Cardiac septum (tissue), 1 donor: ENCODE results near the gene AGRN. TPM values are rescaled to one million over a fixed set of nuclear protein-coding genes. Genes with fewer than 3 reads are reported as not detected.
"Not testable (repeated sequence)": the region's sequence is repeated elsewhere in the genome, so short reads cannot be mapped to it uniquely, and the experiment has no call there.

Experiments
- DNase-seq: peaks from one replicate; pipeline ENCODE4 v3.0.0-alpha.2; 2020; ENCODE audit warnings: low spot score
- intact Hi-C: fragments of 100-400 bp; cut with DNase I; formaldehyde crosslinking; loops from one replicate; pipeline ENCODE4 v1.14.0; 2022
- total RNA-seq: library from RNA; stranded (reverse); fragmentation: NEBNext Ultra II Directional; extraction: Animal tissue kit (Norgen Biotek cat#: 25700); gene quantifications from one replicate; pipeline ENCODE4 v1.2.1, GENCODE V29; 2021
- donor health status: DM: no; HTN: no; CAD: no.

Gene AGRN
- total RNA-seq, 1 donor from 2014 or later: 27.0 TPM

GRCh38 chr1:1030867-1031658 is 11.1 kb downstream of the AGRN start:
- intact Hi-C loops, DNase-seq: not testable (repeated sequence)

DNA sequence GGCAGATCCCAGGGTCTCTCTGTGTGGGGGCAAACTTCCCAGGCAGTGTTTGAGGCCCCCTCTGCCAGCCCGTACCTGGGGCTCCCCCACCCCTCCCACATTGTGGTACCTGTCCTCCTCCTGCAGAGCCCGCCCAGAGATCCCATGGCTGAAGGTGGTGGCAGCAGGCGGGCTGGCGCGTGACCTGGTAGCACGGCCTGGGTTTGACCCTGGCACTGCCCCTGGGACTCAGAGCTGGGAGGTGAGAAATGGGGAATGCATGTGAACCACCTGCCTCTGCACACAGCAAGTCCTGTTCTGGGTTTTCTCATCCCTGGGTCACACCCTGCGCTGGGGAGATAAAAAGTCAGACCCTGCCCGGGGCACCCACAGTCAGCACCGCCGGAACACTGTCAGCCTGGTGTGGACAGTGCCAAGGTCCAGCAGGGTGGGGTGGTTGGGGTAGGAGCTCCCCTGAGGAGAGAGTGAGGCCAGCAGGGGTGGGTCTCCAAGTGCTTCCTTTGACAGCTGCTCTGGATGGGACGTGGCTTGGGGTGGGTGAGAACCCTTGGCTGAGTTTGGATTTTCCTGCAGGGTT is 11.8 kb downstream of the AGRN start:
- intact Hi-C loops: loop anchor here (2.0 kb wide), 1 partner anchor 31 kb away; no protein-coding TSS in a partner anchor
- DNase-seq: no peak

DNA sequence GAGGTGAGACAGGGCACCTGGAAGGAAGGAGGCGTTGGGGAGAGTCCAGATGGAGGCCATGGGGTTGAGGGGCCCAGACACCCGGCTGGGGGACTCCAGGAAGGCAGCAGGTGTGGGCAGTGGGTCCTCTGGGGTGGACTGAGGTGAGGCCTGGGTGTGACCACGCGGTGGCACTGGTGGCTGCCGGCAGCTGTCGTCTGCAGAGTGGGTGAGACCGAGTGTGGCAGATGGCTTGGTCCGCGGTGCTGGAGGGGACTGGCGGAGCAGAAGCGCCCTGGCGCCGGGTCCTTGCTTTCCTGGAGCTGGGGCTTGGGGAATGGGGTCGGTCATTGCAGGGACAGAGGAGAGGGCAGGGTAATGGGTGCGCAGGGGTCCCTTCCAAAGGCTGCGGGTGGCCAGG is 12.5 kb downstream of the AGRN start:
- intact Hi-C loops: loop anchor here (2.0 kb wide), 1 partner anchor 30 kb away; no protein-coding TSS in a partner anchor

GRCh38 chr1:1033009-1033587 is 13.2 kb downstream of the AGRN start:
- DNase-seq: no peak
- intact Hi-C loops: loop anchor here (2.0 kb wide), 1 partner anchor 30 kb away; no protein-coding TSS in a partner anchor

More for the DNA sequence above, 12.5 kb downstream of the AGRN start:
- DNase-seq: no peak

DNA sequence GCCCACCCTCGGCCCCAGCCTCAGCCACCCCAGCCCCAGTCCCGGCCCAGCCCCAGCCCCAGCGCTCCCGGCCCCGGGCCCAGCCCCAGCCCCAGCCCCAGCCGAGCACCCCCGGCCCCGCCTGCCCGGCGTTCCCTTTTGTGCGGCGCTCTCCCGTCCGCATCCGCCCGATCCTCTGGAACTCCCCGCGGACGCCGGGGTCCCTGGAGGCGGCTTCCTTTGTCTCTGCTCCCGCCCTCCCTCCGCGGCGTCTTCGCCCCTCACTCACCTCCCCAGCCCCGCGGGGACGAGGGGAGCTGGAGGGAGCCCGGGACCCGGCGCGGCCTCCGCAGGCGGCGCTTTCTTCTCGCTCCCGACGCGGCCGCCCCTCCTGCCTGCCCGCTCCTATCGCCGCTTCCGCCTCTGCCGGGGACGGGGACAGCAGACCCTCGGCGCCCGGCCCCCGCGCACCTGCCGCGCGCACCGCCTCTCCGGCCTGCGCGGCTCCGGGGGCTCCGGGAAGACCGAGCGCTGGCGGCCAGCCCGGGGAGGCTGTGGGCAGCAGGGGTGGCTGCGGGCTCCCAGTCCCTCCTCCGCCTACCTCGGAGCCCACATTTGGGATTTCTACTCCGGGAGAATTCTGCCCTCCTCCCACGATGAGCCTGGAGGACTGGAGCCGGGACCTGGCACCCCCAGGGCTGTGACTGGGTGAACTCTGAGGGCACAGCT is 14.0 kb downstream of the AGRN start:
- DNase-seq: no peak
- intact Hi-C loops: loop anchor here (2.0 kb wide), 1 partner anchor 29 kb away; no protein-coding TSS in a partner anchor

DNA sequence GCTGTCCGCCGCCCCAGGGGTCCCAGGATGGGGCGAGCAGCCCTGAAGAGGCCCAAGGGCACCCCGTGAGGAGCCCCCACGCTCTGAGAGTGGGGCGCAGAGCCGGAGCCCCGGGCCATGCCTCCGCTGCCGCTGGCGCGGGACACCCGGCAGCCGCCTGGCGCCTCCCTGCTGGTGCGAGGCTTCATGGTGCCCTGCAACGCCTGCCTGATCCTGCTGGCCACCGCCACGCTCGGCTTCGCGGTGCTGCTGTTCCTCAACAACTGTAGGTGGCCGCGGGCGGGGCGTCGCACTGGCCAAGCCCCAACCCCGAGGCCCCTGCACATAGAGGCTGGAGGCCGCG is 14.5 kb downstream of the AGRN start:
- intact Hi-C loops: no loop called here
- no peak for DNase-seq

DNA sequence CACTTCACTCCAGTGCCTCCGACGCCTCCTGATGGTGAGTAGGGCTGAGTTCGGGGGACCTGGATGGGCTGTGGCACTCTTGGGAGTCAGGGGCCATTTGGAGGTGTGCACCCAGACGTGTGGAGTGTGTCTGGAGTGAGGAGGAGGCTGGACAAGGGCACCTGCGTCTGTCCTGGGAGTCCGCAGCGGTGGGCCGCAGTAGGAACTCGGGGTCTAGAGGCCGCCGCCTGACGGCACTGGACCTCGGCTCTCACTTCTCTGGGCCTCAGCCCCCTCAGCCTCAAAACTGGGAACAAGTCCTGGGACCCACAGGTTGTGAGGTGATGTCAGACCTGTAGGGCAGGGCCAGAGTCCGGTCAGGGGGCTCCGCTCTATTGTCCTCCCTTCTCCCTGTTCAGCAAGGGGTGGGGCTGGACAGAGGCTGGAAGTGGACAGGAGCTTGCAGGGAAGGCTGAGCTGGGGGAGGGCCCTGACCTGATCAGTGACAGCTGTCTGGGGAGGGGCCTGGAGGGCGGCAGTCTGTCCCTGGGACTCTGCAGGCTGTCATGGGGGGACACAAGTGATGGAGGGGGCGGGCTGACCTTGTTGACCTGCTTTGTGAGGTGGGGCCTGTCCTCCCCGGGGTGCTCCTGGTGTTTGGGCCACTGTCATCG is 15.5 kb downstream of the AGRN start:
- DNase-seq: no peak
- intact Hi-C loops: no loop called here

- intact Hi-C loops: no loop called here
- DNase-seq: no peak
Observed at GRCh38 chr1:1037366-1038327, 17.7 kb downstream of the AGRN start.

GRCh38 chr1:1038694-1039093 is 18.8 kb downstream of the AGRN start:
- intact Hi-C loops: no loop called here
- DNase-seq: no peak

GRCh38 chr1:1039145-1039910 is 19.4 kb downstream of the AGRN start:
- intact Hi-C loops: no loop called here

GRCh38 chr1:1040004-1040991 is 20.4 kb downstream of the AGRN start:
- no peak for DNase-seq
- intact Hi-C loops: no loop called here

More at GRCh38 chr1:1039145-1039910, 19.4 kb downstream of the AGRN start:
- DNase-seq: no peak

GRCh38 chr1:1041092-1041523 is 21.2 kb downstream of the AGRN start:
- DNase-seq: no peak
- intact Hi-C loops: no loop called here

DNA sequence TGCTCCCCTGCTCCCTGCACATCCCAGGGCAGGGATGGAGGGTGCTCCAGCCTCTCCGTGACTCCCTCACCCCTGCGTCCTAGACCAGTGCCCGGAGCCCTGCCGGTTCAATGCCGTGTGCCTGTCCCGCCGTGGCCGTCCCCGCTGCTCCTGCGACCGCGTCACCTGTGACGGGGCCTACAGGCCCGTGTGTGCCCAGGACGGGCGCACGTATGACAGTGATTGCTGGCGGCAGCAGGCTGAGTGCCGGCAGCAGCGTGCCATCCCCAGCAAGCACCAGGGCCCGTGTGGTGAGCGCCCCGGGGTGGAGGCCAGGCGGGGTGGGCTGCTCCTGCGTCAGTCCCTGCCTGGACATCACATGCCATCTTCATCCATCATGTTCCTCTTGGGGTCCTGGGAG is 22.0 kb downstream of the AGRN start:
- DNase-seq: no peak
- intact Hi-C loops: no loop called here

DNA sequence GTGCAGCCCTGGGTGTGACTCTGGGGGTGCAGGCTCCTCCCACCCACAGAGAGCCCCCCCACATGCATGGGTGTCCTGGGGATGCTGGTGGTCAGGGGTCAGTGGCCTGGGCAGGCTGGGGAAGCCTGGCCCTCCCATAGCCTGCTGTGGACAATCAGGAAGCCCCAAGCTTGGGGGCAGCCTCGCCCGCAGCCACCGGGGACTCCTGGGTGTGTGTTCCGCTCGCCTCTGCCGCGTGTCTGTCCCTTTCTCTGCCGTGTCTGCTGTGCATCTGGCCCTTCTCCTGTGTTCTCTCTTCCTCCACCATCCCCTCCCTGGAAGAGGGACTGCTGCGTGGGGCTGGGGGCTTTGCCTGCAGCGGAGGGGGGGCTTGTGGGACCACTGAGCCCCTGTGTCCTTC is 22.9 kb downstream of the AGRN start:
- no peak for DNase-seq
- intact Hi-C loops: no loop called here

GRCh38 chr1:1043411-1043810 is 23.5 kb downstream of the AGRN start:
- DNase-seq: no peak
- intact Hi-C loops: no loop called here

DNA sequence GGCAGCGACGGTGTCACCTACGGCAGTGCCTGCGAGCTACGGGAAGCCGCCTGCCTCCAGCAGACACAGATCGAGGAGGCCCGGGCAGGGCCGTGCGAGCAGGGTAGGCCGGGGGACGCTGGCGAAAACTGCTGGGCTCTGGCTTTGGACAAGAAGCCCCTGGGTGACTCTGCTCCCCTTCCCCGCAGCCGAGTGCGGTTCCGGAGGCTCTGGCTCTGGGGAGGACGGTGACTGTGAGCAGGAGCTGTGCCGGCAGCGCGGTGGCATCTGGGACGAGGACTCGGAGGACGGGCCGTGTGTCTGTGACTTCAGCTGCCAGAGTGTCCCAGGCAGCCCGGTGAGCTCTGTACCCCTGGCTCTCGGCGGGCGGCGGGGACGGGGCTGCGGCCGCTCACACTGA is 24.0 kb downstream of the AGRN start:
- DNase-seq: no peak
- intact Hi-C loops: no loop called here
